Kidney (tissue), 14 donors: ENCODE results near the gene CCSER2. TPM values are rescaled to one million over a fixed set of nuclear protein-coding genes. Genes with fewer than 3 reads are reported as not detected.

Source experiments
- DNase-seq, 5 donors: peaks; one replicate each; pipeline ENCODE4 v3.0.0-alpha.2; 2013 to 2020
- FAIRE-seq: peaks from 2 replicates; lab custom pipeline; 2012; peaks lifted over from hg19 to GRCh38; lab: Jason Lieb, UNC
- H3K27ac ChIP-seq, 2 donors: one replicate each; pipeline ENCODE4 v1.7.0; 2013; ENCODE audit warnings: low read depth in 2 of 2, low read length in 2 of 2, inconsistent platforms in 1 of 2
- H3K27me3 ChIP-seq: one replicate; pipeline ENCODE4 v1.7.1; 2013; ENCODE audit warnings: low read length, inconsistent platforms; ENCODE audit not compliant: control insufficient read depth, insufficient read depth
- H3K36me3 ChIP-seq, 3 donors: one replicate each; pipeline versions ENCODE4 v1.7.0 to v1.7.1; 2013; ENCODE audit warnings: low read length in 3 of 3, control low read depth in 1 of 3, inconsistent platforms in 1 of 3; ENCODE audit not compliant: insufficient read depth in 3 of 3, control insufficient read depth in 2 of 3
- H3K4me1 ChIP-seq, 3 donors: one replicate each; pipeline versions ENCODE4 v1.7.0 to v1.7.1; 2013; ENCODE audit warnings: low read length in 3 of 3, inconsistent platforms in 1 of 3, low read depth in 1 of 3; ENCODE audit not compliant: control insufficient read depth in 2 of 3, insufficient read depth in 2 of 3
- H3K4me3 ChIP-seq, 3 donors: one replicate each; pipeline versions ENCODE4 v1.7.0 to v1.8.1; 2013; ENCODE audit warnings: low read length in 3 of 3, control low read depth in 1 of 3, inconsistent platforms in 1 of 3
- H3K9ac ChIP-seq, 3 donors: one replicate each; pipeline versions ENCODE4 v1.7.0 to v1.7.1; 2013; ENCODE audit warnings: low read length in 3 of 3, control low read depth in 1 of 3, inconsistent platforms in 1 of 3
- H3K9me3 ChIP-seq, 3 donors: one replicate each; pipeline versions ENCODE4 v1.7.0 to v1.7.1; 2013; ENCODE audit warnings: low read length in 3 of 3, control low read depth in 1 of 3, inconsistent platforms in 1 of 3; ENCODE audit not compliant: control insufficient read depth in 2 of 3, insufficient read depth in 1 of 3
- CTCF ChIP-seq: IDR thresholded peaks from 3 replicates; pipeline ENCODE4 v1.5.1; 2012; ENCODE audit warnings: mild to moderate bottlenecking, moderate library complexity, borderline replicate concordance; ENCODE audit not compliant: insufficient read depth; ENCODE audit errors: extremely low read depth
- intact Hi-C: fragments of 100-400 bp; cut with DNase I; formaldehyde crosslinking; loops from one replicate; pipeline ENCODE4 v1.11.1; 2022
- polyA plus RNA-seq: library from polyadenylated mRNA; stranded (reverse); fragments of 350-450 nt; fragmentation: Illumina TruSeq; extraction: RNeasy Lipid Tissue Mini Kit (QIAGEN cat#74804); gene quantifications from one replicate; pipeline ENCODE4 v1.2.3, GENCODE V29; 2014; ENCODE audit warnings: low read depth, low replicate concordance; ENCODE audit not compliant: insufficient read depth
- total RNA-seq: library from RNA; stranded (reverse); fragmentation: NEBNext Ultra II Directional; extraction: Animal tissue kit (Norgen Biotek cat#: 25700); gene quantifications from one replicate; pipeline ENCODE4 v1.2.1, GENCODE V29; 2021
- donor health status: control.
- donor health status: control.
- donor health status: control.
- donor health status: control.
- donor health status: control.
- donor health status: DM: yes; HTN: yes; CAD: no.
- donor health status: Normal renal cell carcinoma (clear cell type).

Gene CCSER2
- total and polyA plus RNA-seq, 2 donors from 2014 or later = 12.6 to 46.4 TPM

- Histone ChIP-seq H3K9ac (no peak overlapping the region), H3K27ac (no peak overlapping the region), H3K36me3 (no peaks in the 10 kb centered on the region), H3K9me3 (no peaks in the 10 kb centered on the region), H3K4me1 (peaks cover 0 to 5% (median 0%) of the 10 kb centered on the region in 3 donors), H3K27me3 (no peaks in the 10 kb centered on the region), H3K4me3 (no peak overlapping the region)
- no peak for TF ChIP-seq CTCF
- FAIRE-seq = no peak
- intact Hi-C loops = loop anchor here (10.0 kb wide), 1 partner anchor 1825 kb away; no protein-coding TSS in a partner anchor
- DNase-seq = peak in 1 of 5 donors; percentile 31
Observed at GRCh38 chr10:84549368-84550165, 221.2 kb downstream of the CCSER2 start.

GRCh38 chr10:84550756-84551436, 222.5 kb downstream of the CCSER2 start:
- H3K36me3 ChIP-seq = no peaks in the 10 kb centered on the region
- H3K4me1 ChIP-seq = peaks cover 0 to 5% (median 0%) of the 10 kb centered on the region in 3 donors
- DNase-seq (no peak), FAIRE-seq (no peak)
- H3K4me3 ChIP-seq = no peak overlapping the region
- no peaks in the 10 kb centered on the region for H3K27me3 ChIP-seq
- no peak for TF ChIP-seq CTCF
- H3K9ac ChIP-seq = no peak overlapping the region
- H3K27ac ChIP-seq = no peak overlapping the region
- no peaks in the 10 kb centered on the region for H3K9me3 ChIP-seq
- intact Hi-C loops = no loop called here

GRCh38 chr10:84551437-84552120, 223.2 kb downstream of the CCSER2 start:
- no peak overlapping the region for H3K4me3 ChIP-seq
- no peaks in the 10 kb centered on the region for H3K27me3 ChIP-seq
- H3K9ac ChIP-seq = no peak overlapping the region
- no peaks in the 10 kb centered on the region for H3K9me3 ChIP-seq
- no peaks in the 10 kb centered on the region for H3K36me3 ChIP-seq
- DNase-seq (no peak), FAIRE-seq (no peak)
- H3K4me1 ChIP-seq = peaks cover 0 to 5% (median 0%) of the 10 kb centered on the region in 3 donors
- intact Hi-C loops = no loop called here
- no peak for TF ChIP-seq CTCF
- H3K27ac ChIP-seq = no peak overlapping the region
